HuH-7 (cell line): ENCODE data around the gene THAP3.

ENCODE experiments used
- DNase-seq: peaks from one replicate; pipeline ENCODE4 v3.0.0; 2011; ENCODE audit warnings: low spot score

THAP3 gene

DNA sequence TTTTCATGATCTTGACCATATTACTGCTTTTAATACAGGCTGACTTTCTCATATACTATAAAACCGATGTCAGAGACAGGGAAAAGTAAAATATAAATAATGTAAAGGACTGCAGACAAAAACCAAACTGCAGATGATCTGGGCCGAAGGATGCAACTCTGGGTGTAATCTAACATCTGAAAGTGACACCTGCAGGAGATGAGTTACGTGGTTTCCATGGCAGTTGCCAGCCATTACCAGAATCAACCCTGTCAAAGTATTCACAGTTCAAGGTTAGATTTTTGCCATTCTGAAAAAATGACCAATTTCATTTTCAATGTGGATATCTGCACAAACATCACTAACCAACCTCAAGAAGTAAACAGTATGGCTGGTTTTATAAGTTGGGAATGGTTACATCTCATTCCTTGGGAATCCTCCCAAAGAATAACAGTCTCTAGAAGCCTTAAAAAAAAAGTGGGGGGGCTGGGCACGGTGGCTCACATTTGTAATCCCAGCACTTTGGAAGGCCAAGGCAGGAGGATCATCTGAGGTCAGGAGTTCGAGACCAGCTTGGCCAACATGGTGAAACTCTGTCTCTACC lies 49.2 kb downstream of the THAP3 start:
- no peak for DNase-seq

- no peak for DNase-seq
Measured at GRCh38 chr1:6674771-6675170, 50.1 kb downstream of the THAP3 start.

- no peak for DNase-seq
Measured at GRCh38 chr1:6675941-6676340, 51.3 kb downstream of the THAP3 start.
